GM12878 (cell line): ENCODE results near the gene FAM118A. TPM values are rescaled to one million over a fixed set of nuclear protein-coding genes. Genes with fewer than 3 reads are reported as not detected.

Experiments
- CBFB ChIP-seq: IDR thresholded peaks from 2 replicates; pipeline ENCODE4 v1.6.1; 2016; ENCODE audit warnings: antibody characterized with exemption, low read depth
- E2F4 ChIP-seq: IDR thresholded peaks from 2 replicates; pipeline ENCODE4 v1.6.1; 2012; ENCODE audit warnings: low read depth, low read length, improper control_type of control experiment
- EP300 ChIP-seq, 2 experiments: fragments of 150-350 bp in 1 of 2; IDR thresholded peaks; 2 replicates each; pipeline ENCODE4 v1.6.1; 2011 to 2012; ENCODE audit warnings: low read depth in 2 of 2, low read length in 2 of 2, borderline replicate concordance in 1 of 2, improper control_type of control experiment in 1 of 2, inconsistent platforms in 1 of 2; ENCODE audit not compliant: control insufficient read depth in 1 of 2
- ESRRA ChIP-seq: IDR thresholded peaks from 2 replicates; pipeline ENCODE4 v1.6.1; 2012; ENCODE audit warnings: mild to moderate bottlenecking, low read length, improper control_type of control experiment
- FOXK2 ChIP-seq: fragments of 450-650 bp; IDR thresholded peaks from 2 replicates; pipeline ENCODE4 v1.6.1; 2017; ENCODE audit warnings: mild to moderate bottlenecking, moderate library complexity
- HDAC2 ChIP-seq: fragments of 200-600 bp; sonication (generic); IDR thresholded peaks from 2 replicates; pipeline ENCODE4 v1.6.1; 2017
- IRF5 ChIP-seq: fragments of 450-650 bp; IDR thresholded peaks from 2 replicates; pipeline ENCODE4 v1.6.1; 2017; ENCODE audit warnings: borderline replicate concordance
- MYC ChIP-seq: IDR thresholded peaks from 2 replicates; pipeline ENCODE4 v1.6.1; 2011; ENCODE audit warnings: mild to moderate bottlenecking, low read length, moderate library complexity, inconsistent platforms; ENCODE audit not compliant: insufficient read depth, insufficient replicate concordance, insufficient read length, severe bottlenecking
- NRF1 ChIP-seq: conservative IDR thresholded peaks from 2 replicates; pipeline ENCODE4 v1.6.1; 2011; ENCODE audit warnings: mild to moderate bottlenecking, low read depth, low read length, improper control_type of control experiment
- RCOR1 ChIP-seq: conservative IDR thresholded peaks from 2 replicates; pipeline ENCODE4 v1.6.1; 2012; ENCODE audit warnings: low read depth, low read length, improper control_type of control experiment
- SMAD1 ChIP-seq: fragments of 450-650 bp; IDR thresholded peaks from 2 replicates; pipeline ENCODE4 v1.6.1; 2018; ENCODE audit warnings: mild to moderate bottlenecking, low read depth; ENCODE audit not compliant: partially characterized antibody
- SMARCA5 ChIP-seq: fragments of 450-650 bp; IDR thresholded peaks from 2 replicates; pipeline ENCODE4 v1.6.1; 2017; ENCODE audit warnings: mild to moderate bottlenecking
- SREBF2 ChIP-seq: IDR thresholded peaks from 2 replicates; pipeline ENCODE4 v1.6.1; 2012; ENCODE audit warnings: mild to moderate bottlenecking, low read length
- polyA plus RNA-seq, 11 experiments: library from polyadenylated mRNA; depleted of rRNA in 4 of 11; unstranded in 6 of 11; stranded (reverse) in 5 of 11; fragments of >200 nt; fragmentation: Nextera tagmentation in 4 of 11; fragmentation: Illumina TruSeq in 1 of 11; extraction: Ambion mirVana in 4 of 11; extraction: Trizol in 1 of 11; gene quantifications; 1 replicate in 1 of 11; 2 replicates in 10 of 11; pipeline versions ENCODE4 v1.2.1 to v1.2.3, GENCODE V29; 2011 to 2016; ENCODE audit warnings: inconsistent platforms in 2 of 11, missing spikeins in 2 of 11, low read depth in 1 of 11
- total RNA-seq, 4 experiments: library from RNA; depleted of rRNA in 3 of 4; stranded (reverse); fragments of >200 nt in 3 of 4; fragmentation: Illumina TruSeq in 1 of 4; extraction: Trizol in 1 of 4; gene quantifications; 2 replicates each; pipeline versions ENCODE4 v1.2.1 to v1.2.3, GENCODE V29; 2013 to 2021
- TF ChIP-seq, protein P1 (sequence below): fragments of 150-350 bp; IDR thresholded peaks from 2 replicates; pipeline ENCODE4 v1.6.1; 2016; ENCODE audit warnings: low read depth, low read length
- TF ChIP-seq, protein P2 (sequence below): fragments of 450-650 bp; conservative IDR thresholded peaks from 2 replicates; pipeline ENCODE4 v1.6.1; 2017; ENCODE audit warnings: mild to moderate bottlenecking, moderate library complexity
- TF ChIP-seq, protein P3 (sequence below): fragments of 450-650 bp; IDR thresholded peaks from 2 replicates; pipeline ENCODE4 v1.6.1; 2017; ENCODE audit warnings: mild to moderate bottlenecking
- TF ChIP-seq, protein P4 (sequence below): fragments of 450-650 bp; IDR thresholded peaks from 2 replicates; pipeline ENCODE4 v1.6.1; 2016; ENCODE audit warnings: mild to moderate bottlenecking

Gene FAM118A
- total and polyA plus RNA-seq, 10 of the 15 experiments (the other 5 are each of a cell fraction or from before 2014, with no cell fraction given) = 17.4 to 332 (median 56.6) TPM

GRCh38 chr22:45309422-45310227 is at the start of gene FAM118A (continued):
- peak; percentile 30 for TF ChIP-seq MYC
- peak; percentile 42 for TF ChIP-seq SMARCA5
- no peak for TF ChIP-seq ESRRA
- no peak for TF ChIP-seq HDAC2
- TF ChIP-seq FOXK2 = no peak
- TF ChIP-seq, protein P1, sequence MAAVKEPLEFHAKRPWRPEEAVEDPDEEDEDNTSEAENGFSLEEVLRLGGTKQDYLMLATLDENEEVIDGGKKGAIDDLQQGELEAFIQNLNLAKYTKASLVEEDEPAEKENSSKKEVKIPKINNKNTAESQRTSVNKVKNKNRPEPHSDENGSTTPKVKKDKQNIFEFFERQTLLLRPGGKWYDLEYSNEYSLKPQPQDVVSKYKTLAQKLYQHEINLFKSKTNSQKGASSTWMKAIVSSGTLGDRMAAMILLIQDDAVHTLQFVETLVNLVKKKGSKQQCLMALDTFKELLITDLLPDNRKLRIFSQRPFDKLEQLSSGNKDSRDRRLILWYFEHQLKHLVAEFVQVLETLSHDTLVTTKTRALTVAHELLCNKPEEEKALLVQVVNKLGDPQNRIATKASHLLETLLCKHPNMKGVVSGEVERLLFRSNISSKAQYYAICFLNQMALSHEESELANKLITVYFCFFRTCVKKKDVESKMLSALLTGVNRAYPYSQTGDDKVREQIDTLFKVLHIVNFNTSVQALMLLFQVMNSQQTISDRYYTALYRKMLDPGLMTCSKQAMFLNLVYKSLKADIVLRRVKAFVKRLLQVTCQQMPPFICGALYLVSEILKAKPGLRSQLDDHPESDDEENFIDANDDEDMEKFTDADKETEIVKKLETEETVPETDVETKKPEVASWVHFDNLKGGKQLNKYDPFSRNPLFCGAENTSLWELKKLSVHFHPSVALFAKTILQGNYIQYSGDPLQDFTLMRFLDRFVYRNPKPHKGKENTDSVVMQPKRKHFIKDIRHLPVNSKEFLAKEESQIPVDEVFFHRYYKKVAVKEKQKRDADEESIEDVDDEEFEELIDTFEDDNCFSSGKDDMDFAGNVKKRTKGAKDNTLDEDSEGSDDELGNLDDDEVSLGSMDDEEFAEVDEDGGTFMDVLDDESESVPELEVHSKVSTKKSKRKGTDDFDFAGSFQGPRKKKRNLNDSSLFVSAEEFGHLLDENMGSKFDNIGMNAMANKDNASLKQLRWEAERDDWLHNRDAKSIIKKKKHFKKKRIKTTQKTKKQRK = no peak
- TF ChIP-seq, protein P2, sequence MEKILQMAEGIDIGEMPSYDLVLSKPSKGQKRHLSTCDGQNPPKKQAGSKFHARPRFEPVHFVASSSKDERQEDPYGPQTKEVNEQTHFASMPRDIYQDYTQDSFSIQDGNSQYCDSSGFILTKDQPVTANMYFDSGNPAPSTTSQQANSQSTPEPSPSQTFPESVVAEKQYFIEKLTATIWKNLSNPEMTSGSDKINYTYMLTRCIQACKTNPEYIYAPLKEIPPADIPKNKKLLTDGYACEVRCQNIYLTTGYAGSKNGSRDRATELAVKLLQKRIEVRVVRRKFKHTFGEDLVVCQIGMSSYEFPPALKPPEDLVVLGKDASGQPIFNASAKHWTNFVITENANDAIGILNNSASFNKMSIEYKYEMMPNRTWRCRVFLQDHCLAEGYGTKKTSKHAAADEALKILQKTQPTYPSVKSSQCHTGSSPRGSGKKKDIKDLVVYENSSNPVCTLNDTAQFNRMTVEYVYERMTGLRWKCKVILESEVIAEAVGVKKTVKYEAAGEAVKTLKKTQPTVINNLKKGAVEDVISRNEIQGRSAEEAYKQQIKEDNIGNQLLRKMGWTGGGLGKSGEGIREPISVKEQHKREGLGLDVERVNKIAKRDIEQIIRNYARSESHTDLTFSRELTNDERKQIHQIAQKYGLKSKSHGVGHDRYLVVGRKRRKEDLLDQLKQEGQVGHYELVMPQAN = peak; percentile 58; the same call in 1 of the 2 replicates
- TF ChIP-seq EP300 (IDR thresholded peaks at IDR 0.05; ENCODE audit: borderline replicate concordance in 1 of 2, control insufficient read depth in 1 of 2, low read depth in 2 of 2, low read length in 2 of 2) = no peak
- TF ChIP-seq SMAD1 = no peak
- no peak for TF ChIP-seq E2F4
- TF ChIP-seq, protein P3, sequence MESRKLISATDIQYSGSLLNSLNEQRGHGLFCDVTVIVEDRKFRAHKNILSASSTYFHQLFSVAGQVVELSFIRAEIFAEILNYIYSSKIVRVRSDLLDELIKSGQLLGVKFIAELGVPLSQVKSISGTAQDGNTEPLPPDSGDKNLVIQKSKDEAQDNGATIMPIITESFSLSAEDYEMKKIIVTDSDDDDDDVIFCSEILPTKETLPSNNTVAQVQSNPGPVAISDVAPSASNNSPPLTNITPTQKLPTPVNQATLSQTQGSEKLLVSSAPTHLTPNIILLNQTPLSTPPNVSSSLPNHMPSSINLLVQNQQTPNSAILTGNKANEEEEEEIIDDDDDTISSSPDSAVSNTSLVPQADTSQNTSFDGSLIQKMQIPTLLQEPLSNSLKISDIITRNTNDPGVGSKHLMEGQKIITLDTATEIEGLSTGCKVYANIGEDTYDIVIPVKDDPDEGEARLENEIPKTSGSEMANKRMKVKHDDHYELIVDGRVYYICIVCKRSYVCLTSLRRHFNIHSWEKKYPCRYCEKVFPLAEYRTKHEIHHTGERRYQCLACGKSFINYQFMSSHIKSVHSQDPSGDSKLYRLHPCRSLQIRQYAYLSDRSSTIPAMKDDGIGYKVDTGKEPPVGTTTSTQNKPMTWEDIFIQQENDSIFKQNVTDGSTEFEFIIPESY = no peak
- TF ChIP-seq CBFB = no peak
- no peak for TF ChIP-seq IRF5
- TF ChIP-seq NRF1 = peak; percentile 75
- no peak for TF ChIP-seq SREBF2
- peak; percentile 26; the same call in 1 of the 2 replicates for TF ChIP-seq RCOR1
- TF ChIP-seq, protein P4, sequence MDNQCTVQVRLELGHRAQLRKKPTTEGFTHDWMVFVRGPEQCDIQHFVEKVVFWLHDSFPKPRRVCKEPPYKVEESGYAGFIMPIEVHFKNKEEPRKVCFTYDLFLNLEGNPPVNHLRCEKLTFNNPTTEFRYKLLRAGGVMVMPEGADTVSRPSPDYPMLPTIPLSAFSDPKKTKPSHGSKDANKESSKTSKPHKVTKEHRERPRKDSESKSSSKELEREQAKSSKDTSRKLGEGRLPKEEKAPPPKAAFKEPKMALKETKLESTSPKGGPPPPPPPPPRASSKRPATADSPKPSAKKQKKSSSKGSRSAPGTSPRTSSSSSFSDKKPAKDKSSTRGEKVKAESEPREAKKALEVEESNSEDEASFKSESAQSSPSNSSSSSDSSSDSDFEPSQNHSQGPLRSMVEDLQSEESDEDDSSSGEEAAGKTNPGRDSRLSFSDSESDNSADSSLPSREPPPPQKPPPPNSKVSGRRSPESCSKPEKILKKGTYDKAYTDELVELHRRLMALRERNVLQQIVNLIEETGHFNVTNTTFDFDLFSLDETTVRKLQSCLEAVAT = 0 out of 2 replicates have a peak, but pooled peaks have one; percentile 51
